Ecto neural progenitor cell (in vitro differentiated cells): ENCODE measurements around the gene LRG1.

Source experiments
- DNase-seq: peaks from one replicate; pipeline ENCODE4 v3.0.0-alpha.2; 2018; ENCODE audit warnings: low spot score

LRG1 gene

GRCh38 chr19:4539693-4540581, at the start of gene LRG1:
LRG1 (minus strand) TSS chr19:4540036; CDS start chr19:4540013, 23 bp downstream.
- DNase-seq = no peak

DNA sequence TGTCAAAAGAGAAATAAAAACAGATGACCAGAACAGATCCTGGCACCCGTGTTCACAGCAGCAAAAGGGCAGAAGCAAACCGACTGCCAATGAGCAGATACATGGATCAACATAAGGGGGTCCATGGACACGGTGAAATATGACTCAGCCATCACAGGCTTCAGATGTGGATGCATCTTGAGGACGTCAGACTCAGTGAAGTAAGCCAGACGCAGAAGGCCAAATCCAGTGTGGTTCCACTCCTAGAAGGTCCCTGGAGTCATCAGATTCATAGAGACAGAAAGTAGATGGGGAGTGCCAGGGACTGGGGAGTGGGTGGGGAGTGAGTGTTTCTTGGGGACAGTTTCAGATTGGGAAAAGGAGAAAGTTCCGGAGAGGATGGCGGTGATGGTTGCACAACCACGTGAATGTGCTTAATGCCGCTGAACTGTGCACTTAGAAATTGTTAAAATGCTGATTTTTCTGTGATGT, 48.5 kb upstream of the LRG1 start:
- DNase-seq = no peak

GRCh38 chr19:4587527-4587926, 47.7 kb upstream of the LRG1 start:
- no peak for DNase-seq

DNA sequence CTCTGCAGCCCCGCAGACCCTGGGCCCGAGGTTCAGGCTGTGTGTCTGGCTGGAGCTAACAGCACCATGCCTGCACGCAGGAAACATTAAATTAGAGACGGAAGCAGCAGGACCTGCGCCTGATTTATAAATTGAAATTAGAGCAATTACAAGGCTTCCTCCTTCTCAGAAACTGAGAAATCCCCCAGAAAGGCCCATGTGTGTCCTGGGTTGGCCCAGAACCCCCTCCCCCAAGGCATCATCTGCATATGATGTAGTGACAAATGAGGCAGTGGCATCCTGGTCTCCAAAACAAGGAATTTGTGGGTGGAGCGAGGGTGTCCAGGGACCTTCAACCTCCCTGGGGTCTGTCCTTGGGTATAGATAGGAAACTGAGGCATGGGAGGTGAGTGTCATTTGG, 46.9 kb upstream of the LRG1 start:
- no peak for DNase-seq

- no peak for DNase-seq
Observed at GRCh38 chr19:4586245-4586644, 46.4 kb upstream of the LRG1 start.

GRCh38 chr19:4585556-4585955, 45.7 kb upstream of the LRG1 start:
- DNase-seq = no peak

GRCh38 chr19:4584670-4585460, 45.0 kb upstream of the LRG1 start:
- DNase-seq = peak; percentile 88

GRCh38 chr19:4583961-4584669, 44.3 kb upstream of the LRG1 start:
- DNase-seq = peak; percentile 86

DNA sequence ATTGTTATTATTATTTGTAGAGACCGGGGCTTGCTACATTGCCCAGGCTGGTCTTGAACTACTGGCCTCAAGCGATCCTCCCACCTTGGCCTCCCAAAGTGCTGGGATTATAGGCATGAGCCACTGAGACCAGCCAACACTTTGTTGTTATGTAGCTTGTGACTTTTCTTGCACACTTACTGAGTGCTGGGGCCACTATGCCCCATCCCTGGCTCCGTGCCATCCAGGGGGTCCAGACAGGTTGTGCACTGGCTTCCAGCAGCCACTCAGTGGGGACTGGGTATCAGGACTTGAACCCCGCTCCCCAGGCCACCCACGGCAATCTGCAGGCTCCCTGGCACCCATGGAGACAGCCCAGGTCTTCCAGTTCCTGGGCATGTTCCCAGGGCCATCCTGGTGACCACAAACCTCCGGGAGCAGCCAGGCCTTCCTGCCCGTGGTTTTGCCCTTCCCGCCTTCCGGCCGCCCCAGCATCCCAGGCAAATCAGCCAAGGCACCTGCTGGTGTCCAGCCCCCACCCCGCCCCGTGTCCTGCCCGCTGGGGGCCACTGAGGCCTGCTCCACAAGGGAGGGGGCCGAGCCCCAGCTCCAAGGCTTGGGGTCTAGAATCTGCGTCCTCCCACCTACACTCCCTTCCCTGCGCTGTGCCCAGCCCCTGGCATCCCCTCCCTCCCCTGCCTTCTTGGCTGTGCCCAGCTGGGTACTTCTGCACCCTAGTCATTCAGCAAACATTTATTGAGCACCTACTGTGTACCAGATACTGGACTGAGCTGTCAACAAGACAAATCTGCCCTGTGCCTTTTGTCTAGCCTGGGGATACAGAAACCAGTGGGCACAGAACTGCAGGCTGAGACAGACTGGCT, 43.4 kb upstream of the LRG1 start:
- DNase-seq = no peak

DNA sequence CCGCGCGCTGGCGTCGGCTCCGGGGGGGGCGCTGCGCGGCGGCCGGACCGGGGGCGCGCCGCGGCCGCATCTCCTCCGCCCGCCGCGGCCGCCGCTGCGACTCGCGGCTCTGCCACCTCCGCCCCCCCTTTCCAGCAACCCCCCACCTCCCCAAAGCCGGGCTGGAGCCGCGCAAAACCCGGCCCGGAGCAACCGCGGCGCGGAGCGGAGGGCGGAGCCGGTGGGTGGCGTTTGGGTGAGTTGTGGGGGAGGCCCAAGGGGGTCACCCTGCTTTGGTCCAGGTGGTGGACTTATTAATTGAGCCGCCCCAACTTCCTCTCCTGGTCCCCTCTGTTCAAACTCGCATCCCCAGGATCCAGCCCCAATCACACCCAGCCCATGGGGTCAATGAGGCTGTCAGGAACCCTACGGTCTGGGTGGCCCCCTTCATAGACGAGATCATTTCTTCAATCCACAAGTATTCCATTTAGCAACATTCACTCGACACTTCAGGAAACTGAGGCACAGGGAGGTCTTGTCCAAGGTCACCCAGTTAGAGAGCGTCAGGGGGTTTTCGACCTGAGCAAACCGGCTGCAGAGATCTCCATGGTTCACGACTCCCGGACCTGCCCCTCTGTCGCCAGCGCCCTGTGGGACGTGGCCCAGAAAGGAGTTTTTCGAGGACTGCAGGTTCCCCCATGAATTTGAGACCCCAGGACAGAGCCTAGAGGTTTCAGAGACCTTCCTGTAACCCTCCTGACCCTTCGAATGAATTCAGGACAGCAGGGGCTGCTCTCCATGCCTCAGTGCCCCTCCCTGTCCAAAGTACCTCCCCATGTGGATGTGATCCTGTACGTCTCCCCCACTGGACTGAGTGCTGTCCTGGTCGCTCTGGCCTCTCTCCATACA, 42.1 kb upstream of the LRG1 start:
- DNase-seq = peak; percentile 81

GRCh38 chr19:4580961-4581665, 41.3 kb upstream of the LRG1 start:
- no peak for DNase-seq

DNA sequence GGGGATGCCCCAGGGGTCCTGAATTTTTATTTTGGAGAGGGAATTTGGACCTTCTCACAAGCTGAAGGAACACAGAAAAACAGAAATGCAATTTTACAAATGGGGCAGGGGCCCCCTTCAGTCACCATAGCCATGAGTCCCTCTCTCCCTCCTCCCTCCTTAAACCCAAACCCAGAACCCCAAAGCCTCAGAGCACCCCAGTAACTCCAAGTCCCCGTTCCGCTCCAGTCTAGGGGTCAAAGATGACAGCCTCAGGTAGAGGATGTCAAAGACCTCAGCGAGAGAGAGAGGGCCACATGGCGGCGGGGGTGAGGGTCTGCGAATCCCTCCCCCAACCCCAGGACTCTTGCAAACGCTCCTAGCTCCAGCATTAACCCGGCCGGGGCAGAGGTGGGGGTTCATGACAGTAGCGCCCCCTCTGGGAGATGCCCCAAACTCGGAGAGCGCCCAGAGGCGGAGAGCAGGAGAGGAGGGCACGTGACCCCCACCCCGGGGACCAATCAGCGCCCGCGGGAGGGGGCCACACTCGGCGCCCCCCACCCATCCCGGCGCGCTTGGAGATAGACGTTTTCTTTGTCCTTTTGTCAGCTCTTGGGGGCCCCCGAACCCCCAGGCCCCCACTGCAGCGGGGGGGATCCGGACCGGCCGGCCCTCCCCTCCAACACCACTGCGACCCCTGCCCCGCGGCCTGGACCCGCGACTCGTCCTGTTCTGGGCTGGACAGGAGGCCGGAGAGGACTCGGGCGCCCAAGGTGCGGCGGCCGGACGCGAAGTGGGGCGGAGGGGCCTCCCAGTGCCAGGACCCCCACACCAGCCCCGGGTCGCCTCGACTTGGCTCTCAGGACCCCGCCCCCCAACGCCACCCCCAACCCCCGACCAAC, 40.4 kb upstream of the LRG1 start:
- peak; percentile 77 for DNase-seq

- DNase-seq = no peak
Observed at GRCh38 chr19:4579389-4579788, 39.6 kb upstream of the LRG1 start.

DNA sequence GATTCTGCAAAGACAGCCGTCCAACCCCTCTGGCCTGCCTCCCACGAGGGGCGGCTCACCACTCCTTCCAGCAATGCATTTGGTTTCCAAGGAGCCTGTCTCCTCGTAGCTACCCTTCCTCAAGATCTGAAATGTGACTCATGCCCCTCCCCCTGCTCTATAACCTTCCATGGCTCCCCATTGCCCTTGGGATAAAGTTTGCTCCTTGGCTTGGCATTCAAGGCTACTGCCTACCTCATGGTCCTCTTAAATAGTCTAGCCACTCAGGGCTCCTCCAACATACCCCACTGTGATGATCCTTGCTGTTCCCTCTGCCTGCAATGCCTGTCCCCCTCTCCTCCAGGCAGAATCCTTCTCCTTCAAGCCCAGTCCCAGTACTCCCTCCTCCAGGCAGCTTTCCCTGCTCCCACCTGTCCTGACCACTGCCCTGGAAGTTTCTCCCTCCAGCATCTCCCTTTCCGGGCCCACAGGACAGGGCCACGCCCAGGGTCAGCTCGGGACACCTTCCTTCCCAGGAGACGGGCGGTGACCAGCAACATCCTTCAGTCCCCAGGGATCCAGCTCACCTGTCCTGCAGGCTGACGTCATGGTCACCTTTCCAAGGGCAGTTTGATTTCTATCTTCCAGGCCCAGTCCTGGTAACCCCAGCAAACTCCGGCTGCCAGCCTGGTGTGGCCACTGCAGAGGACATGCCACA, 38.9 kb upstream of the LRG1 start:
- DNase-seq = no peak

DNA sequence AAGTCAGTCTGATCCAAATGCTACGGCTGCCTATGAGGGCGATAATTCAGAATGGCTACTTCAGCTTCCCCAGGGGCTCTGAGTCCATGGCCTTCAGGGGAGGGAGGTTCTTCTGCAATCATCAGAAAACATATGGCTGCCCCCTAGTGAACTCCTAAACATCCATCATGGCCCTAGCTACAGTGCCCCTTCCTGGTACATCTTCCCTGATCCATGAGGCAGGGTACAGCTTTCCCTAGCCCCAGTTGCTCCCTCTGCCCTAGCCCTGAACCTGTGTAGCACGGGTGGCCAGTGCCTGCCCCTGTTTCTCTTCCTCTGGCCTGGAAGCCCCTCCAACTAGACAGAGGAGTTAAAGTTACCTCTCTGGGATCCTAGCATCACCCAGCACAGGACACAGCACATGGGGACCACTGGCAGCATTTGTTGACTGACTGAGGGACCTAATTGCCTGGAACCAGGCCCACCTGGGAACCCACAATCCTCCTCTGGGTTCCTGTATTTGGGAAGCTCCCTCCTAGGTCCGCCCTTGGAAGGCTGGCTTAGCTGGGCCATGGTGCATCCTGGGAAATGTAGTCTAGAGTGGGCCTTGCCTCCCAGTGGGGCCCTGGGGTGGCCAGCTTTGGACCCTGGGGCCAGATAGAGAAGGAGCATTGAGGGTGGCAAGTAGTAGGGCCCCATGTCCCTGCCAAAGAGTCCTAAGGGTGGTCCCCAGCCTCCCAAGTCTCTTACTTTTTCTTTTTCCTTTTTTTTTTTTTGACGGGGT, 37.4 kb upstream of the LRG1 start:
- no peak for DNase-seq

GRCh38 chr19:4576016-4576933, 36.4 kb upstream of the LRG1 start:
- DNase-seq = peak; percentile 76
